WERI-Rb-1 (cell line): ENCODE measurements around the gene CFAP57.
A peak's percentile ranks its signal among the peaks of the same experiment; 100 is the strongest.

Experiments used
- DNase-seq: peaks from one replicate; pipeline ENCODE4 v3.0.0-alpha.2; 2020
- H3K27ac ChIP-seq: fragments of 250-450 bp; sonication (Bioruptor Pico); 2 replicates; pipeline ENCODE4 v1.5.1; 2020; ENCODE audit warnings: mild to moderate bottlenecking, moderate library complexity
- H3K27me3 ChIP-seq: fragments of 250-450 bp; sonication (Bioruptor Pico); 2 replicates; pipeline ENCODE4 v1.5.1; 2021; ENCODE audit warnings: mild to moderate bottlenecking, low read depth, moderate library complexity; ENCODE audit not compliant: insufficient read depth, severe bottlenecking
- H3K36me3 ChIP-seq: fragments of 250-450 bp; sonication (Bioruptor Pico); 2 replicates; pipeline ENCODE4 v1.5.1; 2020; ENCODE audit warnings: mild to moderate bottlenecking, moderate library complexity
- H3K4me3 ChIP-seq: 2 replicates; pipeline ENCODE4 v1.5.1; 2011; ENCODE audit warnings: low read depth, mild to moderate bottlenecking, control low read depth, low read length
- H3K9me3 ChIP-seq: fragments of 250-450 bp; sonication (Bioruptor Pico); 2 replicates; pipeline ENCODE4 v1.5.1; 2021; ENCODE audit warnings: mild to moderate bottlenecking, moderate library complexity; ENCODE audit not compliant: severe bottlenecking
- CTCF ChIP-seq: IDR thresholded peaks from 2 replicates; pipeline ENCODE4 v1.5.1; 2011; ENCODE audit warnings: low read depth, mild to moderate bottlenecking, control low read depth, inconsistent platforms, low read length

The CFAP57 gene

GRCh38 chr1:43238085-43238484 is 66.0 kb downstream of the CFAP57 start:
- H3K27ac ChIP-seq: no peak overlapping the region

GRCh38 chr1:43238991-43239469 is 66.9 kb downstream of the CFAP57 start:
- Histone ChIP-seq H3K27ac (no peak overlapping the region), H3K9me3 (no peaks in the 10 kb centered on the region), H3K36me3 (no peaks in the 10 kb centered on the region), H3K27me3 (no peaks in the 10 kb centered on the region), H3K4me3 (no peak overlapping the region)
- no peak for DNase-seq
- no peak for TF ChIP-seq CTCF

More at GRCh38 chr1:43238085-43238484, 66.0 kb downstream of the CFAP57 start:
- Histone ChIP-seq H3K27me3 (no peaks in the 10 kb centered on the region), H3K36me3 (no peaks in the 10 kb centered on the region), H3K4me3 (no peak overlapping the region), H3K9me3 (no peaks in the 10 kb centered on the region)
- DNase-seq: peak; percentile 83
- TF ChIP-seq CTCF: peak; percentile 92

DNA sequence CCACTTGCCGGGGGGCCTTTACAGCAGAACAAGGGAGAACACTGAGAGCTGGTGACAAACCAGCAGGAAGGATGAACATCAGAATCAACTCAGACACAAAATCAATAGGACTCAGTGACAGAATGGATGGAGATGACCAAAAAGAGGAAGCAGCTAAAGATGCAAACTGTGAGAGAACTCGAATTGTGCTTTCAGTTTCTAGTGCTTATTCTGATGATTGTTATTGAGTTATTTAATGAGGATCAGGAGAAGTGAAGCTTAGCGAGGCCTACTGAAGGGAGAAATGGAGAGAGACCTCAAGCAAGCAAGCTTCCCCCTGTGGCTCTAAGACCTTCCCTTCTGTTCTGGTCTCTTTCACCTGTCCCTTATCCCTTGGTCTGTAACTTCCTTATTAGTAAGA is 67.4 kb downstream of the CFAP57 start:
- DNase-seq: no peak
- H3K9me3 ChIP-seq: no peaks in the 10 kb centered on the region
- H3K4me3 ChIP-seq: no peak overlapping the region
- no peak for TF ChIP-seq CTCF
- no peaks in the 10 kb centered on the region for H3K36me3 ChIP-seq
- H3K27ac ChIP-seq: no peak overlapping the region
- H3K27me3 ChIP-seq: no peaks in the 10 kb centered on the region

- no peak for DNase-seq
- Histone ChIP-seq H3K36me3 (no peaks in the 10 kb centered on the region), H3K9me3 (no peaks in the 10 kb centered on the region), H3K27ac (no peak overlapping the region), H3K4me3 (no peak overlapping the region), H3K27me3 (no peaks in the 10 kb centered on the region)
- TF ChIP-seq CTCF: no peak
These were observed 69.3 kb downstream of the CFAP57 start for GRCh38 chr1:43241413-43241836.

GRCh38 chr1:43243299-43243698 is 71.2 kb downstream of the CFAP57 start:
- H3K27ac ChIP-seq: no peak overlapping the region
- H3K9me3 ChIP-seq: peaks cover 6% of the 10 kb centered on the region
- no peak for DNase-seq
- H3K4me3 ChIP-seq: no peak overlapping the region
- TF ChIP-seq CTCF: no peak
- no peaks in the 10 kb centered on the region for H3K27me3 ChIP-seq
- no peaks in the 10 kb centered on the region for H3K36me3 ChIP-seq
